ENCODE measurements around the gene PARD3.

Gene PARD3

GRCh38 chr10:34116220-34116641 is 698.9 kb downstream of the PARD3 start:
- Histone ChIP-seq H3F3A (ENCODE audit: low read depth) (no peaks in the 10 kb centered on the region), H3K4me1 (ENCODE audit: insufficient read depth, low read length, poor library complexity, severe bottlenecking) (peaks cover 12% of the 10 kb centered on the region), H3K9me2 (replicated peaks; ENCODE audit: low read depth, low read length) (no peaks in the 10 kb centered on the region), H3K4me3 (ENCODE audit: low read length, poor library complexity, severe bottlenecking) (no peak overlapping the region), H3K4me2 (ENCODE audit: low read depth, low read length, poor library complexity, severe bottlenecking) (no peak overlapping the region), H2AFZ (ENCODE audit: low read length) (no peak overlapping the region), H3K9ac (ENCODE audit: low read depth, low read length, poor library complexity, severe bottlenecking) (no peak overlapping the region), H3K9me3 (ENCODE audit: insufficient read depth, low read depth, low read length) (no peaks in the 10 kb centered on the region), H3K79me2 (ENCODE audit: insufficient read depth, low read length) (no peaks in the 10 kb centered on the region), H3K36me3 (ENCODE audit: insufficient read depth, low read length) (no peaks in the 10 kb centered on the region), H4K20me1 (ENCODE audit: insufficient read depth, low read length, poor library complexity, severe bottlenecking) (no peaks in the 10 kb centered on the region), H3K27me3 (ENCODE audit: insufficient read depth, low read length, poor library complexity, severe bottlenecking) (no peaks in the 10 kb centered on the region)
- TF ChIP-seq CTCF (conservative IDR thresholded peaks at IDR 0.05; ENCODE audit: low read length), result no peak
- TF ChIP-seq EZH2phosphoT487 (IDR thresholded peaks at IDR 0.05; ENCODE audit: borderline replicate concordance), result no peak

GRCh38 chr10:34114914-34115313 is 700.2 kb downstream of the PARD3 start:
- H3K4me1 ChIP-seq (ENCODE audit: insufficient read depth, low read length, poor library complexity, severe bottlenecking), result peaks cover 9% of the 10 kb centered on the region
- no peaks in the 10 kb centered on the region for H3K9me2 ChIP-seq (replicated peaks; ENCODE audit: low read depth, low read length)
- H3F3A ChIP-seq (ENCODE audit: low read depth), result no peaks in the 10 kb centered on the region
- H3K79me2 ChIP-seq (ENCODE audit: insufficient read depth, low read length), result no peaks in the 10 kb centered on the region
- H3K4me2 ChIP-seq (ENCODE audit: low read depth, low read length, poor library complexity, severe bottlenecking), result no peak overlapping the region
- H3K9me3 ChIP-seq (ENCODE audit: insufficient read depth, low read depth, low read length), result no peaks in the 10 kb centered on the region
- H3K9ac ChIP-seq (ENCODE audit: low read depth, low read length, poor library complexity, severe bottlenecking), result no peak overlapping the region
- no peaks in the 10 kb centered on the region for H4K20me1 ChIP-seq (ENCODE audit: insufficient read depth, low read length, poor library complexity, severe bottlenecking)
- TF ChIP-seq EZH2phosphoT487 (IDR thresholded peaks at IDR 0.05; ENCODE audit: borderline replicate concordance) (no peak), CTCF (conservative IDR thresholded peaks at IDR 0.05; ENCODE audit: low read length) (no peak)
- no peak overlapping the region for H2AFZ ChIP-seq (ENCODE audit: low read length)
- H3K36me3 ChIP-seq (ENCODE audit: insufficient read depth, low read length), result no peaks in the 10 kb centered on the region
- H3K4me3 ChIP-seq (ENCODE audit: low read length, poor library complexity, severe bottlenecking), result no peak overlapping the region
- no peaks in the 10 kb centered on the region for H3K27me3 ChIP-seq (ENCODE audit: insufficient read depth, low read length, poor library complexity, severe bottlenecking)

GRCh38 chr10:34113504-34114225 is 701.4 kb downstream of the PARD3 start:
- no peak overlapping the region for H2AFZ ChIP-seq (ENCODE audit: low read length)
- H3K36me3 ChIP-seq (ENCODE audit: insufficient read depth, low read length), result no peaks in the 10 kb centered on the region
- H3K9ac ChIP-seq (ENCODE audit: low read depth, low read length, poor library complexity, severe bottlenecking), result no peak overlapping the region
- H3K9me2 ChIP-seq (replicated peaks; ENCODE audit: low read depth, low read length), result no peaks in the 10 kb centered on the region
- H3F3A ChIP-seq (ENCODE audit: low read depth), result no peaks in the 10 kb centered on the region
- H4K20me1 ChIP-seq (ENCODE audit: insufficient read depth, low read length, poor library complexity, severe bottlenecking), result no peaks in the 10 kb centered on the region
- H3K27me3 ChIP-seq (ENCODE audit: insufficient read depth, low read length, poor library complexity, severe bottlenecking), result no peaks in the 10 kb centered on the region
- no peak for TF ChIP-seq EZH2phosphoT487 (IDR thresholded peaks at IDR 0.05; ENCODE audit: borderline replicate concordance)
- no peak for TF ChIP-seq CTCF (conservative IDR thresholded peaks at IDR 0.05; ENCODE audit: low read length)
- no peaks in the 10 kb centered on the region for H3K9me3 ChIP-seq (ENCODE audit: insufficient read depth, low read depth, low read length)
- no peak overlapping the region for H3K4me3 ChIP-seq (ENCODE audit: low read length, poor library complexity, severe bottlenecking)
- no peaks in the 10 kb centered on the region for H3K79me2 ChIP-seq (ENCODE audit: insufficient read depth, low read length)
- no peak overlapping the region for H3K4me2 ChIP-seq (ENCODE audit: low read depth, low read length, poor library complexity, severe bottlenecking)
- peaks cover 9% of the 10 kb centered on the region for H3K4me1 ChIP-seq (ENCODE audit: insufficient read depth, low read length, poor library complexity, severe bottlenecking)

All from Loucy (cell line).